ENCODE results near the gene ADAMTS17. TPM values are rescaled to one million over a fixed set of nuclear protein-coding genes. Genes with fewer than 3 reads are reported as not detected.

Gene ADAMTS17
- total and polyA plus RNA-seq, 3 experiments from 2014 or later, result 1.2 to 2.3 (median 1.9) TPM

DNA sequence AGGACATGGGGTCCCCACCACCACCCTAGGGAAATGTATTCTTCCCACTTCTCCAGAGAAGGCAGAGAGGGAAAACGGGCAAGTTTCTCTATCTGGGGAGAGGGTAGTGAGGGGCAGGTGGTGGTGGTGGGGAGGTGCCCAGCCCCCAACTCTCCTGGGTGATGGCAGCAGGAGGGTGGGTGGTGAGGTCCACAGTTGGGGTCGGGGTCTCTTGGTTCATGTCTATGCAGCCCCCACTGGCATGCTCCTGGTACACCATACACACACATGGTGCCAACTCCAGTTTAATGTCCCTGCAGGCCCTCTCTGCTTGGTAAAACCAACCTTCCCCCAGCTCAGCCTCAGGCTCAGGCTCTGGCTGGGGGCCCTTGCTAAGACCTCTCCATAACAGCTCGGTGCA, 354.1 kb downstream of the ADAMTS17 start:
- Mint-ChIP-seq H3K27me3 (no peaks in the 10 kb centered on the region), H3K27ac (no peak overlapping the region), H3K4me1 (no peaks in the 10 kb centered on the region), H3K36me3 (peaks cover 5 to 34% (median 7%) of the 10 kb centered on the region in 3 donors), H3K9me3 (peaks cover 0 to 4% (median 0%) of the 10 kb centered on the region in 5 donors), H3K4me3 (no peak overlapping the region)
- Histone ChIP-seq H3K27ac (ENCODE audit: low read depth, low read length) (no peak overlapping the region), H3K9me3 (ENCODE audit: low read length) (no peaks in the 10 kb centered on the region), H3K4me3 (ENCODE audit: low read length) (no peak overlapping the region), H3K36me3 (ENCODE audit: insufficient read depth, low read length) (no peaks in the 10 kb centered on the region), H3K27me3 (ENCODE audit: insufficient read depth, low read length, poor library complexity, severe bottlenecking) (no peaks in the 10 kb centered on the region), H3K4me1 (ENCODE audit: insufficient read depth, low read length) (no peaks in the 10 kb centered on the region)
- DNase-seq, result no peak
- CTCF ChIA-PET, result no interaction called here
- POLR2A ChIA-PET, result no interaction called here

- Histone ChIP-seq H3K27ac (ENCODE audit: low read depth, low read length) (no peak overlapping the region), H3K4me1 (ENCODE audit: insufficient read depth, low read length) (no peaks in the 10 kb centered on the region), H3K27me3 (ENCODE audit: insufficient read depth, low read length, poor library complexity, severe bottlenecking) (no peaks in the 10 kb centered on the region), H3K9me3 (ENCODE audit: low read length) (no peaks in the 10 kb centered on the region), H3K36me3 (ENCODE audit: insufficient read depth, low read length) (no peaks in the 10 kb centered on the region), H3K4me3 (ENCODE audit: low read length) (no peak overlapping the region)
- Mint-ChIP-seq H3K9me3 (peaks cover 0 to 4% (median 0%) of the 10 kb centered on the region in 5 donors), H3K4me1 (no peaks in the 10 kb centered on the region), H3K27ac (no peak overlapping the region), H3K4me3 (no peak overlapping the region), H3K36me3 (peaks cover 3 to 32% (median 5%) of the 10 kb centered on the region in 3 donors), H3K27me3 (no peaks in the 10 kb centered on the region)
- ChIA-PET CTCF (no interaction called here), POLR2A (no interaction called here)
- no peak for DNase-seq
Measured at GRCh38 chr15:99987119-99987506, 354.7 kb downstream of the ADAMTS17 start.

DNA sequence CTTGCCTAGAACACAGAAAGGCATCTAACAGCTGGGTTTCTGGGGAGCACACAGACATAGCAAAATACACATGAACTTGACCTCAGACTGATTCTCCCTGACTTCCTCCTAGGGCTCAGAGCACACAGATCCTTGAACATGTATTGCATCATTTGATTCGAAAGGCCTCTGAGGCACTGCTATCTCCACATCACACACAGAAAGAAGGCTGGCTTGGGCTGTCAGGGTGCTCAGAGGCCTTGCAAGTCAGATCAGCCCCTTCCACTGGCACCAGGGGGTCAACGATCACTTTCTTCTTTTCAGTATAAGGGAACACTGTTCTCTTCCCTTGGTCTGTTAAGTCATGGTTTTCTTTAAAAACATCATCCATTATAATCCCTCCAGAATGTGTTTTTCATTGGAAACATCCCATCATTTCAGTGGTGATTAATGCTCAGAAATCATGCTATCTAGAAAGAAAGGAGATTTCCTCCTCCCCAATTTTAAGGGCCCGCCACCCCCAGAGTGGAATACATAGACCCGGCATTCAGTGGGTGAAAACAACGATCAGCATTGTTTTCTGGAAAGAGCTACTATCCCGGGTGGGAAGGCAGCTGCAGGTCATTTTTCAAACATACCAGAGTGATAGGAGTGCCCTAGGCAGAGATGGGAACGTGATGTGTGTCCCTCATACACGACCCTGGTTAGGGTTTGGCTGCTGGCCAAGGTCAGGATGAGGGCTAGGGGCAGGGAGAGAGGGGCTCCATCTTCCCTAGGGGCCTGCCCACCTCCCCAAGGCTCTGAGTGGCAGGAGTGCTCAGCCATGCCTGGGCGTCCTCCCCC, 355.3 kb downstream of the ADAMTS17 start:
- peak in 1 of 5 donors; percentile 10 for DNase-seq
- H3K27ac ChIP-seq (ENCODE audit: low read depth, low read length), result no peak overlapping the region
- H3K27me3 ChIP-seq (ENCODE audit: insufficient read depth, low read length, poor library complexity, severe bottlenecking), result no peaks in the 10 kb centered on the region
- H3K4me1 ChIP-seq (ENCODE audit: insufficient read depth, low read length), result no peaks in the 10 kb centered on the region
- no peaks in the 10 kb centered on the region for H3K9me3 ChIP-seq (ENCODE audit: low read length)
- Mint-ChIP-seq H3K4me3 (no peak overlapping the region), H3K9me3 (peaks cover 0 to 4% (median 0%) of the 10 kb centered on the region in 5 donors), H3K27me3 (no peaks in the 10 kb centered on the region), H3K4me1 (no peaks in the 10 kb centered on the region), H3K36me3 (peaks cover 2 to 26% (median 2%) of the 10 kb centered on the region in 3 donors), H3K27ac (peak overlapping the region in 1 of 8 donors; percentile 42)
- no peak overlapping the region for H3K4me3 ChIP-seq (ENCODE audit: low read length)
- POLR2A ChIA-PET, result no interaction called here
- H3K36me3 ChIP-seq (ENCODE audit: insufficient read depth, low read length), result no peaks in the 10 kb centered on the region
- CTCF ChIA-PET, result no interaction called here

- H3K27ac Mint-ChIP-seq, result no peak overlapping the region
- POLR2A ChIA-PET, result no interaction called here
- H3K9me3 Mint-ChIP-seq, result peaks cover 0 to 4% (median 0%) of the 10 kb centered on the region in 5 donors
- H3K4me1 Mint-ChIP-seq, result no peaks in the 10 kb centered on the region
- no peaks in the 10 kb centered on the region for H3K27me3 Mint-ChIP-seq
- no peaks in the 10 kb centered on the region for H3K9me3 ChIP-seq (ENCODE audit: low read length)
- H3K4me3 Mint-ChIP-seq, result no peak overlapping the region
- H3K36me3 ChIP-seq (ENCODE audit: insufficient read depth, low read length), result no peaks in the 10 kb centered on the region
- CTCF ChIA-PET, result no interaction called here
- DNase-seq, result no peak
- H3K27ac ChIP-seq (ENCODE audit: low read depth, low read length), result no peak overlapping the region
- H3K4me3 ChIP-seq (ENCODE audit: low read length), result no peak overlapping the region
- H3K4me1 ChIP-seq (ENCODE audit: insufficient read depth, low read length), result no peaks in the 10 kb centered on the region
- peaks cover 2 to 24% (median 2%) of the 10 kb centered on the region in 3 donors for H3K36me3 Mint-ChIP-seq
- H3K27me3 ChIP-seq (ENCODE audit: insufficient read depth, low read length, poor library complexity, severe bottlenecking), result no peaks in the 10 kb centered on the region
Measured at GRCh38 chr15:99985878-99986277, 355.9 kb downstream of the ADAMTS17 start.

DNA sequence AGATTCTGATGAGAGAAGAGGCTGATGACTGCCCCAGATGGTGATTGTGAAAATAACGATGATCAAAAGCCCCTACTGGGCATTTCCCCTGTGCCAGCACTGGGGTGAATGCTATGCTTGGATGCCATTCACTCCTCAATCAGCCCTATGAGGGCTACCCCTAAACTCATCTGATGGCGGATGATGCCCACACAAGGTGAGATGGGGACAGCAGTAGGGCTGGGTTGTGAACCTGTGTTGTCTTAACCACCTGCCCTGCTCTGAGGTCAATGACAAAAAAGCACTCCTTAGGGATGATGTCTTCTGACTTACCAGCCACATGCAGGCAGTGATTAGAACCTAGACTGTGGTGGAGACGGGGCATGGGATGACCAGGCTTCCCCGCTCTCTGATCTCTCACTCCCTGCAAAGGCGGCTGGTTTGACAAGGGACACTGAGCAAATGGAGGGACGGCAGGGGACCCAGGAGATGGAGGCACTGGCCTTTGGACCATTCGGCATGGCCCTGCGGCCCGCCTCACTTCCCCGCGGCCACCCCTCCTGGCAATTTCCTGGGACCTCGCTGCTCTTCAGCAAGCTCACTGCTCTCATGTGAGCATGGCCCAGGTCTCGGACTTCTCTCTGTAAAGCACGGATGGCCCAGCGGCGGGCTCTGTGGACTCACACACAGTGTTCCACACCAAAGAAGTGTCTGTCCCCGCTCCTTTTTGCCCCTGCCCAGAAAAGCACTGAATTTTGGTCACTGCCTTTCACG, 357.1 kb downstream of the ADAMTS17 start:
- no peak overlapping the region for H3K4me3 ChIP-seq (ENCODE audit: low read length)
- H3K27ac ChIP-seq (ENCODE audit: low read depth, low read length), result no peak overlapping the region
- H3K9me3 Mint-ChIP-seq, result peaks cover 0 to 4% (median 0%) of the 10 kb centered on the region in 5 donors
- H3K9me3 ChIP-seq (ENCODE audit: low read length), result no peaks in the 10 kb centered on the region
- no peaks in the 10 kb centered on the region for H3K36me3 ChIP-seq (ENCODE audit: insufficient read depth, low read length)
- DNase-seq, result no peak
- peak overlapping the region in 2 of 8 donors; percentile 22 to 24 for H3K27ac Mint-ChIP-seq
- no peaks in the 10 kb centered on the region for H3K27me3 ChIP-seq (ENCODE audit: insufficient read depth, low read length, poor library complexity, severe bottlenecking)
- no peaks in the 10 kb centered on the region for H3K27me3 Mint-ChIP-seq
- H3K4me1 Mint-ChIP-seq, result no peaks in the 10 kb centered on the region
- no peaks in the 10 kb centered on the region for H3K4me1 ChIP-seq (ENCODE audit: insufficient read depth, low read length)
- H3K4me3 Mint-ChIP-seq, result no peak overlapping the region
- ChIA-PET CTCF (no interaction called here), POLR2A (no interaction called here)
- peaks cover 2 to 21% (median 4%) of the 10 kb centered on the region in 3 donors for H3K36me3 Mint-ChIP-seq

DNA sequence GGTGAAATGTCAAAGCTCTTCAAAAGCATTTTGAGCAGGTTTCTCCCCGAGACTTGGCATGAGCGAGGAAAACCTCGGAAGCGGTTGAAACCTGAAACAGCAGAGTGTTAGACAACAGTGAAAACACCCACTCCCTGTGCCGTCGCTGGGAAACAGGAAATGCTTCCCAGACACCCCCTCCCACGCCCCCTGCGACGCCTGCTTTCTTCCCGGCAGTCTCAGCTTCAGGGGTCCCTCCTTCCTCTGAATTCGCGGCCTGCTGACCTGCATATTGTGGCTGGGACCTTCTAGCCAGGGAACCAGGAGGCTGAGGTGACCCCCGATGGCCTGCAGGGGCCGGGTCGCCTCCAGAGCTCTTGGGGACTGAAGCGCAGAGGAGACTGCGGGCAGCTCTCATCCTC, 357.9 kb downstream of the ADAMTS17 start:
- DNase-seq, result peak in 1 of 5 donors; percentile 28
- Mint-ChIP-seq H3K36me3 (peaks cover 2 to 17% (median 2%) of the 10 kb centered on the region in 3 donors), H3K4me1 (no peaks in the 10 kb centered on the region), H3K9me3 (peaks cover 0 to 2% (median 0%) of the 10 kb centered on the region in 5 donors), H3K4me3 (no peak overlapping the region), H3K27me3 (no peaks in the 10 kb centered on the region), H3K27ac (no peak overlapping the region)
- ChIA-PET CTCF (interaction anchor here (0.8 kb wide), 1 partner anchor 15 kb away, joined by 3 read pairs; no protein-coding TSS in a partner anchor), POLR2A (no interaction called here)
- H3K27ac ChIP-seq (ENCODE audit: low read depth, low read length), result no peak overlapping the region
- no peak overlapping the region for H3K4me3 ChIP-seq (ENCODE audit: low read length)
- no peaks in the 10 kb centered on the region for H3K9me3 ChIP-seq (ENCODE audit: low read length)
- H3K27me3 ChIP-seq (ENCODE audit: insufficient read depth, low read length, poor library complexity, severe bottlenecking), result no peaks in the 10 kb centered on the region
- H3K36me3 ChIP-seq (ENCODE audit: insufficient read depth, low read length), result no peaks in the 10 kb centered on the region
- H3K4me1 ChIP-seq (ENCODE audit: insufficient read depth, low read length), result no peaks in the 10 kb centered on the region

- Histone ChIP-seq H3K9me3 (ENCODE audit: low read length) (no peaks in the 10 kb centered on the region), H3K27ac (ENCODE audit: low read depth, low read length) (no peak overlapping the region), H3K27me3 (ENCODE audit: insufficient read depth, low read length, poor library complexity, severe bottlenecking) (no peaks in the 10 kb centered on the region), H3K36me3 (ENCODE audit: insufficient read depth, low read length) (no peaks in the 10 kb centered on the region), H3K4me3 (ENCODE audit: low read length) (no peak overlapping the region), H3K4me1 (ENCODE audit: insufficient read depth, low read length) (no peaks in the 10 kb centered on the region)
- POLR2A ChIA-PET, result no interaction called here
- Mint-ChIP-seq H3K27ac (peak overlapping the region in 1 of 8 donors; percentile 42), H3K9me3 (peaks cover 0 to 2% (median 0%) of the 10 kb centered on the region in 5 donors), H3K36me3 (peaks cover 2 to 13% (median 2%) of the 10 kb centered on the region in 3 donors), H3K27me3 (no peaks in the 10 kb centered on the region), H3K4me1 (no peaks in the 10 kb centered on the region), H3K4me3 (no peak overlapping the region)
- CTCF ChIA-PET, result interaction anchor here (0.8 kb wide), 1 partner anchor 16 kb away, joined by 3 read pairs; no protein-coding TSS in a partner anchor
- DNase-seq, result peak in 1 of 5 donors; percentile 16
Measured at GRCh38 chr15:99983171-99983885, 358.4 kb downstream of the ADAMTS17 start.
